IMR-90 (cell line): ENCODE results near the gene ERGIC1. TPM values are rescaled to one million over a fixed set of nuclear protein-coding genes. Genes with fewer than 3 reads are reported as not detected.
A peak's percentile ranks its signal among the peaks of the same experiment; 100 is the strongest.

ENCODE experiments used
- ATAC-seq: fragments of 200-7000 bp; cut with Tn5 transposase; 2 replicates; pipeline ENCODE4 v1.9.1; 2020; ENCODE audit warnings: low read depth, mild to moderate bottlenecking, moderate library complexity
- BruUV-seq: library from RNA; stranded (reverse); fragments of 400-500 nt; replicated peaks from 2 replicates; lab custom pipeline; 2021; lab: Mats Ljungman, UMichigan
- CTCF ChIA-PET: fragments of 300-600 bp; formaldehyde crosslinking; extraction: SDS; loops from one replicate; lab custom pipeline; 2021; ENCODE audit warnings: antibody characterized with exemption; lab: Yijun Ruan, JAX
- POLR2A ChIA-PET: fragments of 300-600 bp; sonication (Branson Sonifier 250); formaldehyde crosslinking; loops from one replicate; lab custom pipeline; 2022; ENCODE audit warnings: antibody characterized with exemption; ENCODE audit not compliant: unreplicated experiment; lab: Charles Lee
- DNase-seq: peaks from one replicate; pipeline ENCODE4 v3.0.0; 2013
- H2AFZ ChIP-seq: replicated peaks from 2 replicates; pipeline ENCODE3; 2013; ENCODE audit warnings: low read length, mild to moderate bottlenecking; ENCODE audit not compliant: poor library complexity
- H2AK5ac ChIP-seq: 2 replicates; pipeline ENCODE4 v1.6.1; 2013; ENCODE audit warnings: low read depth, low read length, inconsistent platforms
- H2AK9ac ChIP-seq: replicated peaks from 2 replicates; pipeline ENCODE3; 2013; ENCODE audit warnings: mild to moderate bottlenecking, low read depth, low read length, moderate library complexity; ENCODE audit not compliant: poor library complexity
- H2BK120ac ChIP-seq: 2 replicates; pipeline ENCODE4 v1.6.1; 2013; ENCODE audit warnings: low read depth, low read length, inconsistent platforms
- H2BK15ac ChIP-seq: 3 replicates; pipeline ENCODE4 v1.6.1; 2013; ENCODE audit warnings: low read depth, low read length, inconsistent platforms
- H2BK20ac ChIP-seq: 2 replicates; pipeline ENCODE4 v1.6.1; 2013; ENCODE audit warnings: low read depth, mild to moderate bottlenecking, inconsistent platforms, low read length, moderate library complexity
- H2BK5ac ChIP-seq: 2 replicates; pipeline ENCODE4 v1.6.1; 2013; ENCODE audit warnings: mild to moderate bottlenecking, low read depth, low read length, inconsistent platforms; ENCODE audit not compliant: poor library complexity, severe bottlenecking
- H3K14ac ChIP-seq: replicated peaks from 2 replicates; pipeline ENCODE4 v1.6.1; 2013; ENCODE audit warnings: low read depth, low read length, inconsistent platforms
- H3K18ac ChIP-seq: 2 replicates; pipeline ENCODE4 v1.6.1; 2013; ENCODE audit warnings: low read depth, low read length, control low read depth
- H3K23ac ChIP-seq: 2 replicates; pipeline ENCODE4 v1.6.1; 2013; ENCODE audit warnings: low read depth, low read length, inconsistent platforms
- H3K27ac ChIP-seq: 2 replicates; pipeline ENCODE4 v1.5.1; 2013; ENCODE audit warnings: mild to moderate bottlenecking, control low read depth, low read length; ENCODE audit not compliant: insufficient read depth
- H3K27me3 ChIP-seq: 2 replicates; pipeline ENCODE4 v1.6.1; 2013; ENCODE audit warnings: low read length; ENCODE audit not compliant: control insufficient read depth, insufficient read depth
- H3K36me3 ChIP-seq: 2 replicates; pipeline ENCODE4 v1.6.1; 2013; ENCODE audit warnings: low read length, mixed read lengths; ENCODE audit not compliant: control insufficient read depth, insufficient read depth
- H3K4ac ChIP-seq: 2 replicates; pipeline ENCODE4 v1.6.1; 2013; ENCODE audit warnings: low read depth, low read length, inconsistent platforms
- H3K4me1 ChIP-seq: 2 replicates; pipeline ENCODE4 v1.6.1; 2013; ENCODE audit warnings: low read length, mixed read lengths; ENCODE audit not compliant: control insufficient read depth, insufficient read depth
- H3K4me2 ChIP-seq: 2 replicates; pipeline ENCODE4 v1.6.1; 2013; ENCODE audit warnings: low read depth, mild to moderate bottlenecking, control low read depth, low read length, moderate library complexity
- H3K4me3 ChIP-seq: 2 replicates; pipeline ENCODE4 v1.5.1; 2013; ENCODE audit warnings: low read depth, mild to moderate bottlenecking, control low read depth, low read length, moderate library complexity; ENCODE audit not compliant: insufficient read depth
- H3K56ac ChIP-seq: 2 replicates; pipeline ENCODE4 v1.6.1; 2013; ENCODE audit warnings: low read length, inconsistent platforms; ENCODE audit not compliant: insufficient read depth; ENCODE audit errors: extremely low read depth
- H3K79me1 ChIP-seq, 2 experiments: 2 replicates each; pipeline ENCODE4 v1.6.1; 2013; ENCODE audit warnings: low read length in 2 of 2, inconsistent platforms in 1 of 2, low read depth in 1 of 2
- H3K9ac ChIP-seq: 2 replicates; pipeline ENCODE4 v1.6.1; 2013; ENCODE audit warnings: low read depth, low read length, control low read depth
- H3K9me1 ChIP-seq: 2 replicates; pipeline ENCODE4 v1.6.1; 2013; ENCODE audit warnings: low read length, inconsistent platforms; ENCODE audit not compliant: insufficient read depth
- H3K9me3 ChIP-seq: 2 replicates; pipeline ENCODE4 v1.6.1; 2013; ENCODE audit warnings: low read length; ENCODE audit not compliant: control insufficient read depth, insufficient read depth
- H4K20me1 ChIP-seq: 2 replicates; pipeline ENCODE4 v1.6.1; 2013; ENCODE audit warnings: low read length, inconsistent platforms; ENCODE audit not compliant: insufficient read depth
- H4K5ac ChIP-seq: 2 replicates; pipeline ENCODE4 v1.6.1; 2013; ENCODE audit warnings: mild to moderate bottlenecking, low read depth, low read length, control low read depth
- H4K8ac ChIP-seq, 2 experiments: 2 replicates each; pipeline ENCODE4 v1.6.1; 2013; ENCODE audit warnings: low read depth in 2 of 2, low read length in 2 of 2, control low read depth in 1 of 2, inconsistent platforms in 1 of 2
- H4K91ac ChIP-seq: 2 replicates; pipeline ENCODE4 v1.6.1; 2013; ENCODE audit warnings: low read depth, low read length, inconsistent platforms; ENCODE audit not compliant: insufficient read depth
- MXI1 ChIP-seq: IDR thresholded peaks from 2 replicates; pipeline ENCODE4 v1.6.1; 2012; ENCODE audit warnings: low read depth, mild to moderate bottlenecking, low read length, moderate library complexity, borderline replicate concordance
- RCOR1 ChIP-seq: IDR thresholded peaks from 2 replicates; pipeline ENCODE4 v1.6.1; 2012; ENCODE audit warnings: mild to moderate bottlenecking, low read length, improper control_type of control experiment; ENCODE audit not compliant: insufficient replicate concordance
- WGBS, 2 experiments: methylation state at CpG; one replicate each; pipeline versions ENCODE4 v1.1.5 to v1.1.7; 2013; ENCODE audit warnings: missing lambda C conversion rate in 2 of 2; ENCODE audit not compliant: insufficient read length in 1 of 2; ENCODE audit errors: extremely low coverage in 2 of 2; 5-methylcytosine and 5-hydroxymethylcytosine counted together
- dilution Hi-C: fragments of 300-500 bp; cut with HindIII; formaldehyde crosslinking; loops from one replicate; pipeline ENCODE4 v1.14.3; 2018; ENCODE audit warnings: low sequenced_read_pairs; ENCODE audit not compliant: unreplicated experiment
- in situ Hi-C: fragments of 300-500 bp; cut with MboI; formaldehyde crosslinking; loops from 3 replicates; pipeline ENCODE4 v1.14.3; 2019; ENCODE audit warnings: low sequenced_read_pairs, inconsistent platforms, mixed read lengths
- intact Hi-C: fragments of 100-400 bp; cut with micrococcal nuclease; formaldehyde crosslinking; loops from 2 replicates; pipeline ENCODE4 v1.10.0; 2022
- polyA plus RNA-seq, 3 experiments: library from polyadenylated mRNA; depleted of rRNA; stranded (reverse); fragments of >200 nt; gene quantifications; 2 replicates each; pipeline ENCODE4 v1.2.3, GENCODE V29; 2012; ENCODE audit warnings: low replicate concordance in 1 of 3
- total RNA-seq: library from RNA; depleted of rRNA; stranded (reverse); fragments of >200 nt; gene quantifications from 2 replicates; pipeline ENCODE4 v1.2.3, GENCODE V29; 2012

ERGIC1 gene
- total and polyA plus RNA-seq, 2 of the 4 experiments (the other 2 are of a cell fraction): 134 to 192 TPM

- no peak overlapping the region for H3K4ac ChIP-seq
- intact Hi-C loops: no loop called here
- H3K27me3 ChIP-seq: no peaks in the 10 kb centered on the region
- H2AK9ac ChIP-seq: no peak overlapping the region
- CTCF ChIA-PET: interaction anchor here (0.7 kb wide), 1 partner anchor 15 kb away, joined by 3 read pairs; no protein-coding TSS in a partner anchor
- no peak overlapping the region for H3K4me3 ChIP-seq
- peaks cover 5% of the 10 kb centered on the region for H3K9me1 ChIP-seq
- no peak overlapping the region for H2AK5ac ChIP-seq
- H2BK15ac ChIP-seq: no peak overlapping the region
- H2AFZ ChIP-seq: no peak overlapping the region
- H3K79me1 ChIP-seq: peaks cover 0 to 6% of the 10 kb centered on the region in 2 experiments; a peak in 2 of 4 replicates
- DNase-seq (no peak), ATAC-seq (no peak)
- dilution Hi-C loops: no loop called here
- WGBS, 2 experiments: no CpG with 5 or more reads among the region's 2 CpGs
- no peak overlapping the region for H3K56ac ChIP-seq
- TF ChIP-seq RCOR1 (peak; percentile 29), MXI1 (no peak)
- no peak overlapping the region for H4K8ac ChIP-seq
- no peak overlapping the region for H4K91ac ChIP-seq
- no peak overlapping the region for H3K18ac ChIP-seq
- no peaks in the 10 kb centered on the region for H3K36me3 ChIP-seq
- no peak overlapping the region for H2BK5ac ChIP-seq
- POLR2A ChIA-PET: no interaction called here
- in situ Hi-C loops: no loop called here
- H3K27ac ChIP-seq: no peak overlapping the region
- no peak overlapping the region for H3K9ac ChIP-seq
- H3K4me1 ChIP-seq: peaks cover 3% of the 10 kb centered on the region
- H3K4me2 ChIP-seq: no peak overlapping the region
- BruUV-seq: no TSS peak
- H4K20me1 ChIP-seq: no peaks in the 10 kb centered on the region
- H3K23ac ChIP-seq: no peak overlapping the region
- no peak overlapping the region for H4K5ac ChIP-seq
- no peak overlapping the region for H2BK20ac ChIP-seq
- H3K14ac ChIP-seq: no peak overlapping the region
- peaks cover 11% of the 10 kb centered on the region for H3K9me3 ChIP-seq
- H2BK120ac ChIP-seq: no peak overlapping the region
Measured at GRCh38 chr5:172825610-172826204, 8.3 kb upstream of the ERGIC1 start.
